Lung microvascular endothelial cell (primary cell): ENCODE data around the gene S100B. TPM values are rescaled to one million over a fixed set of nuclear protein-coding genes. Genes with fewer than 3 reads are reported as not detected.

Experiments
- total RNA-seq: library from RNA; depleted of rRNA; stranded (reverse); fragments of >200 nt; gene quantifications from 2 replicates; pipeline ENCODE4 v1.2.1, GENCODE V29; 2014

S100B gene
- total RNA-seq, 1 donor from 2014 or later = under 0.01 TPM

Other genes with a start within 250 kb of the S100B start
- 18.1 and 29.8 TPM in 2 replicates for gene DIP2A, start 146.2 kb downstream of the S100B start, total RNA-seq
- gene PRMT2, start 30.6 kb upstream of the S100B start, total RNA-seq = 92.6 and 136 TPM in 2 replicates